ENCODE results near the gene B2M. TPM values are rescaled to one million over a fixed set of nuclear protein-coding genes. Genes with fewer than 3 reads are reported as not detected.

The B2M gene
- total and polyA plus RNA-seq, 2 of the 8 experiments (the other 6 are each of a cell fraction or from before 2014, with no cell fraction given), result 78.9 to 907 TPM

DNA sequence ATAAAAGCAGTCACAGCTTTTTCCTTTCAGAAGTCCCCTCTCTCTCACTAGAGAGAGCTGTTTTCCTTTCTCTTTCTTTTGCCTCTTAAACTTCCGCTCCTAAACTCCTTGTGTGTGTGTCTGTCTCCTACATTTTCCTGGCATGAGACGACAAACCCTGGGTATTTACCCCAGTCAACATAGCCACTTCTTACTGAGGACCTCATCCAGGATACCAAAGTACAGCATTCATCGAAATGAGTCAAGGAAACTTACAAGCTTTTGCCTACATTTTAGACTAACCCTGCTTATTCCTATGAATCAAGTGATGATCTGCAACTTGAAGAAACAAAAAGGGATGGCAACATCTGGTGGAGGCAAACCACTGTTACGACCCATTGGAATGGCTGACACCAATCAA is 16.9 kb upstream of the B2M start:
- 0 out of 2 replicates have a peak overlapping the region, but pooled peaks have one; percentile 72 for H2AFZ ChIP-seq (ENCODE audit: low read length)
- H3K9me3 ChIP-seq (ENCODE audit: insufficient read depth in 2 of 2, low read depth in 1 of 2, low read length in 1 of 2), result no peaks in the 10 kb centered on the region
- no peak overlapping the region for H2AK5ac ChIP-seq (ENCODE audit: low read depth, low read length)
- no peaks in the 10 kb centered on the region for H3K4me1 ChIP-seq (replicated peaks in 1 of 4; ENCODE audit: control insufficient read depth in 3 of 4, insufficient read depth in 4 of 4, low read length in 3 of 4)
- no peaks in the 10 kb centered on the region for H3K79me1 ChIP-seq (ENCODE audit: low read depth, low read length)
- H3K23me2 ChIP-seq (ENCODE audit: low read depth, low read length), result no peaks in the 10 kb centered on the region
- H3K4me3 ChIP-seq (ENCODE audit: extremely low read depth in 1 of 4, insufficient read depth in 2 of 4, low read depth in 3 of 4, low read length in 4 of 4), result no peak overlapping the region
- no peak overlapping the region for H4K91ac ChIP-seq (replicated peaks; ENCODE audit: insufficient read length, low read length)
- no peaks in the 10 kb centered on the region for H3K36me3 ChIP-seq (ENCODE audit: control insufficient read depth in 2 of 4, insufficient read depth in 4 of 4, low read length in 3 of 4)
- no peak overlapping the region for H3K14ac ChIP-seq (ENCODE audit: insufficient read length)
- no peak overlapping the region for H2BK20ac ChIP-seq (ENCODE audit: low read length)
- H3K27ac ChIP-seq (ENCODE audit: low read depth, low read length), result no peak overlapping the region
- no peak overlapping the region for H3K23ac ChIP-seq (ENCODE audit: insufficient read length)
- H3K4ac ChIP-seq (replicated peaks; ENCODE audit: insufficient read length, low read depth, low read length), result no peak overlapping the region
- no peak overlapping the region for H2BK15ac ChIP-seq (ENCODE audit: low read length)
- H4K5ac ChIP-seq (ENCODE audit: insufficient read length, low read depth, low read length), result no peak overlapping the region
- FAIRE-seq (no peak), DNase-seq (ENCODE audit: low read depth in 1 of 2, low spot score in 2 of 2) (no peak)
- ChIA-PET CTCF (ENCODE audit: partially characterized antibody) (interaction anchor here (1.0 kb wide), 1 partner anchor 42 kb away, joined by 3 read pairs; the partner anchor contains the start of gene TRIM69), POLR2A (ENCODE audit: partially characterized antibody) (interaction anchor here (0.8 to 1.1 kb wide), 2 partner anchors 31 to 49 kb away, joined by 3 read pairs; partner anchors contain the start of gene SPG11)
- no peak overlapping the region for H2BK120ac ChIP-seq (replicated peaks; ENCODE audit: low read depth, low read length)
- no peak overlapping the region for H3K9ac ChIP-seq (replicated peaks in 1 of 4; ENCODE audit: extremely low read depth in 1 of 4, low read depth in 3 of 4, low read length in 3 of 4)
- H3K79me2 ChIP-seq (ENCODE audit: control insufficient read depth in 1 of 2, insufficient read depth in 2 of 2, low read length in 2 of 2), result no peaks in the 10 kb centered on the region
- no peak overlapping the region for H3K56ac ChIP-seq (replicated peaks; ENCODE audit: insufficient read length, low read depth, low read length)
- H3K4me2 ChIP-seq (ENCODE audit: insufficient read depth in 1 of 2, low read depth in 2 of 2, low read length in 2 of 2), result no peak overlapping the region
- H3K18ac ChIP-seq (ENCODE audit: extremely low read depth, low read length), result no peak overlapping the region
- H3K27me3 ChIP-seq (replicated peaks in 1 of 4; ENCODE audit: control insufficient read depth in 3 of 4, extremely low read depth in 1 of 4, insufficient read depth in 3 of 4, low read length in 3 of 4), result no peaks in the 10 kb centered on the region
- no peaks in the 10 kb centered on the region for H4K20me1 ChIP-seq (replicated peaks in 1 of 2; ENCODE audit: control insufficient read depth in 1 of 2, insufficient read depth in 2 of 2, low read length in 2 of 2)
- H2BK5ac ChIP-seq (ENCODE audit: low read depth, low read length), result no peak overlapping the region
- H4K8ac ChIP-seq (ENCODE audit: extremely low read depth, insufficient read depth, low read length), result no peak overlapping the region
- WGBS, 2 experiments (ENCODE audit: extremely low coverage in 1 of 2, insufficient coverage in 1 of 2, insufficient read length in 1 of 2, insufficient replicate concordance in 2 of 2, low coverage in 1 of 2, low lambda C conversion rate in 2 of 2, missing lambda C conversion rate in 1 of 2), result 85% methylated on average over 4 of the region's 4 CpGs; no CpG with 5 or more reads in 1 of the 2 experiments
- H2BK12ac ChIP-seq (ENCODE audit: low read depth, low read length), result no peak overlapping the region
- TF ChIP-seq TAF1 (IDR thresholded peaks at IDR 0.05; ENCODE audit: low read depth, low read length) (no peak), GTF2F1 (IDR thresholded peaks at IDR 0.05; ENCODE audit: borderline replicate concordance, low read depth, low read length) (no peak), SP1 (IDR thresholded peaks at IDR 0.05; ENCODE audit: low read depth, low read length) (no peak), TCF12 (IDR thresholded peaks at IDR 0.05; ENCODE audit: low read depth, low read length) (no peak), RBBP5 (IDR thresholded peaks at IDR 0.05; ENCODE audit: borderline replicate concordance, low read depth, low read length) (no peak), BRCA1 (IDR thresholded peaks at IDR 0.05; ENCODE audit: low read depth, low read length) (no peak), RFX5 (IDR thresholded peaks at IDR 0.05; ENCODE audit: borderline replicate concordance, low read depth, low read length) (no peak), POLR2AphosphoS5 (IDR thresholded peaks at IDR 0.05; ENCODE audit: low read depth, low read length) (no peak), TAF7 (optimal IDR thresholded peaks at IDR 0.05; ENCODE audit: borderline replicate concordance, low read depth, low read length) (no peak), EP300 (IDR thresholded peaks at IDR 0.05; ENCODE audit: borderline replicate concordance in 1 of 2, low read depth in 2 of 2, low read length in 2 of 2) (no peak), JUN (IDR thresholded peaks at IDR 0.05; ENCODE audit: low read depth, low read length) (no peak), SIN3A (conservative IDR thresholded peaks at IDR 0.05 in 1 of 2, IDR thresholded peaks at IDR 0.05 in 1 of 2; ENCODE audit: low read depth in 1 of 2, low read length in 2 of 2) (no peak), KDM5A (IDR thresholded peaks at IDR 0.05; ENCODE audit: low read length) (no peak), SAP30 (IDR thresholded peaks at IDR 0.05; ENCODE audit: insufficient read depth, insufficient replicate concordance, low read length) (no peak), SP2 (IDR thresholded peaks at IDR 0.05; ENCODE audit: low read length) (no peak)

Data from H1 (cell line).